Putamen (tissue), 1 donor: ENCODE results near the gene HELQ.
"Not testable (repeated sequence)": the region's sequence is repeated elsewhere in the genome, so short reads cannot be mapped to it uniquely, and the experiment has no call there.

Experiments
- DNase-seq: peaks from one replicate; pipeline ENCODE4 v3.0.0-alpha.2; 2016; ENCODE audit warnings: low spot score

HELQ gene, protein sequence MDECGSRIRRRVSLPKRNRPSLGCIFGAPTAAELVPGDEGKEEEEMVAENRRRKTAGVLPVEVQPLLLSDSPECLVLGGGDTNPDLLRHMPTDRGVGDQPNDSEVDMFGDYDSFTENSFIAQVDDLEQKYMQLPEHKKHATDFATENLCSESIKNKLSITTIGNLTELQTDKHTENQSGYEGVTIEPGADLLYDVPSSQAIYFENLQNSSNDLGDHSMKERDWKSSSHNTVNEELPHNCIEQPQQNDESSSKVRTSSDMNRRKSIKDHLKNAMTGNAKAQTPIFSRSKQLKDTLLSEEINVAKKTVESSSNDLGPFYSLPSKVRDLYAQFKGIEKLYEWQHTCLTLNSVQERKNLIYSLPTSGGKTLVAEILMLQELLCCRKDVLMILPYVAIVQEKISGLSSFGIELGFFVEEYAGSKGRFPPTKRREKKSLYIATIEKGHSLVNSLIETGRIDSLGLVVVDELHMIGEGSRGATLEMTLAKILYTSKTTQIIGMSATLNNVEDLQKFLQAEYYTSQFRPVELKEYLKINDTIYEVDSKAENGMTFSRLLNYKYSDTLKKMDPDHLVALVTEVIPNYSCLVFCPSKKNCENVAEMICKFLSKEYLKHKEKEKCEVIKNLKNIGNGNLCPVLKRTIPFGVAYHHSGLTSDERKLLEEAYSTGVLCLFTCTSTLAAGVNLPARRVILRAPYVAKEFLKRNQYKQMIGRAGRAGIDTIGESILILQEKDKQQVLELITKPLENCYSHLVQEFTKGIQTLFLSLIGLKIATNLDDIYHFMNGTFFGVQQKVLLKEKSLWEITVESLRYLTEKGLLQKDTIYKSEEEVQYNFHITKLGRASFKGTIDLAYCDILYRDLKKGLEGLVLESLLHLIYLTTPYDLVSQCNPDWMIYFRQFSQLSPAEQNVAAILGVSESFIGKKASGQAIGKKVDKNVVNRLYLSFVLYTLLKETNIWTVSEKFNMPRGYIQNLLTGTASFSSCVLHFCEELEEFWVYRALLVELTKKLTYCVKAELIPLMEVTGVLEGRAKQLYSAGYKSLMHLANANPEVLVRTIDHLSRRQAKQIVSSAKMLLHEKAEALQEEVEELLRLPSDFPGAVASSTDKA

DNA sequence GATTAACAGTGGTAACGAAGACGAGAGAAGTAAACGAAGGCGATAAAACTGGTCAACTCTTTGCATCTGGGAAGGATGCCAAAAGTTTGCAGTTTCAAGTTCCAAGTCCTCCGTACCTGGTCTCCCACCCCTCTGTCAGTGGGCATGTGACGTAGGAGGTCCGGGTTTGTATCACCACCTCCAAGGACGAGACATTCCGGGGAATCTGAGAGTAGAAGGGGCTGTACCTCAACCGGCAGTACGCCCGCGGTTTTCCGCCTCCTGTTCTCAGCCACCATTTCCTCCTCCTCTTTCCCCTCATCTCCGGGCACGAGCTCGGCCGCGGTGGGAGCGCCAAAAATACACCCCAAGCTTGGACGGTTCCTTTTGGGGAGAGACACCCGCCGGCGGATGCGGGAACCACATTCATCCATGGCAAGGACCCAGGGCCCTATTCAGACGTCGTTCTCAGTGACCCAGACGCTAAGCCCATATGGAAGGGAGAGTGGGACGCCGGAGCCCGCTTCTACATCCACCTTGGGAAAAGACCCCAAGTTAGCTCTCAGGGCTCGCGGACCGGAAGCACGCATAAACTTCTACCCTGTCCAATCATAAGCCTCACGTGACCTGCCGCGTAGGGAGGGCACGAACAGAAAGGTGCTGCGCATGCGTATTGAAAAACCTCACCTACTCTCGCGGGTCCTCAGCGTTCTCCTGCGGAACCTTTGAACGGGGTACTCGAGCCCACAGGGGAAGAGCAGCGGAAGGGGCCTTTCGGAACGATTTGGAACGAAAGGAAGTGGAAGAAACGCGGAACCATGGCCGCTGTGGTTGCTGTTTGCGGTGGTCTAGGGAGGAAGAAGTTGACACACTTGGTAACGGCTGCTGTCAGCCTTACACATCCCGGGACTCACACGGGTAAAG is at the start of gene HELQ, which contains the start of gene MRPS18C:
Gene HELQ, minus strand, starts transcription at position 543 of the 903 bp plus-strand sequence. Its CDS starts 130 bp downstream, at position 413.
Gene MRPS18C, plus strand, starts transcription at position 778 of the 903 bp plus-strand sequence. Its CDS starts 20 bp downstream, at position 798.
- peak; percentile 98 for DNase-seq

DNA sequence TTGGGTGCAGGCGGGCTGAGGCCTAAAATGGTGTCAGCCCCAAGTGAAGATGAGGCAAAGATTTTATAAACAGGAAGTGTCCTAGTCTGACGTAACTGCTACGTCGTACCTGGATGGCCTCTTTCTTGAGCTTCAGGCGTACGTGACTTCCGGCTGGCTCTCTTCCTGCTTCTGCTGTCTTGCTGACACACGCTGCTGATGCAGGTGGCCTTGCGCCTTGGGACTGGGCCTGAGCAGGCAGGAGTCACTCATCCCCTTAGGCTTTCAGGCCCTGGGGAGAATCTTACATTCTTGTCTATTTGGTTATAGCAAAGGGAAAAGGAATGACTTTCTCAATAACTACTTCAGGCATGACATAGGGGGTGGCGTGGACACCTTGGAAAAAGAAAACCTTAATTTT is 49.4 kb upstream of the HELQ start:
- no peak for DNase-seq

DNA sequence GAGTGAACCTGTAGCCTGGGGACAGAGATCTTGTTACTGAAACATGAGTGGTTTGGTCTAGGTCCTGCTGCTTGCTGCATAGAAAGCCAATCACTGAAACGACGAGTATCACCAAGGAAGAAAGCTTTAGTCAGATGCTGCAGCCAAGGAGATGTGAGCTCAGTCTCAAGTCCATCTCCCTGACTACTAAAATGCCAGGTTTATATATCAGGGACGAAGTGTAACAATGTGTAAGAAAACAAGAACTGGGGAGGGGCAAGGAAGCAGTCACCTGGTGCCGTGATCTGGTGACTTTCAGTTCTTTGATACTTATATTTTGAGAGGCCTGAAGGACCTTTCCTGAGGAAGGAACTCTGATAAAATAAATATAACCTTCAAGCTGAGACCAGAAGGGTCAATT is 48.9 kb upstream of the HELQ start:
- no peak for DNase-seq

DNA sequence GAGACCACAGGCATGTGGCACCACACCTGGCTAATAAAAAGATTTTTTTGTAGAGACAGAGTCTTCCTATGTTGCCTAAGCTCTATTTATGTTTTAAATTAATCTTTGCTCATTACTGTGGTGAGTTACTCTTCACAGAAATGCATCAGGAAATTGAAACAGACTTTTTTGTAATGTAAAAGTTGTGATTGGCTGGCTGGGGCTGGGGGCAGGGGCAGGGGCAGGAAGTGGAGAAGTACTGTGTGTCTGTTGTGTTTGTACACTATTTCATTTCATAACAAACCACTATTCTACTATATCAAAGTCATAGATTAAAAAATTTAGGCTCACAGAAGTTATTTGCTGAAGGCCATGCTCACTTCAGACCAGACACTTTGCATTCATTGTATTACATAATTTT is 48.4 kb upstream of the HELQ start:
- no peak for DNase-seq

DNA sequence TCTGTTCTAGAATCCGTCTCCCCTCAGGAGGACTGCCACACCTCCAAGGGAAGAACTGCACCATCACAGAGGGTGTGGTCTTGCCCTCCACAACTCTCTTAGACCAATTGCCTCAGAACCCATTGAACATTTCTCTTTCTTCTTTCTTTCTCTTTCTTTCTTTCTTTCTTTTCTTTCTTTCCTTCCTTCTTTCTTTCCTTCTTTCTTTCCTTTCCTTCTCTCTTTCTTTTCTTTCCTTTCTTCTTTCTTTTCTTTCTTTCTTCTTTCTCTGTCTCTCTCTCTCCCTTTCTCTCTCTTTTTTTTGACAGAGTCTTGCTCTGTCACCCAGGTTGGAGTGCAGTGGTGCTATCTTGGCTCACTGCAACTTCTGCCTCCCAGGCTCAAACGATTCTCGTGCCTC is 46.0 kb upstream of the HELQ start:
- DNase-seq: not testable (repeated sequence)

DNA sequence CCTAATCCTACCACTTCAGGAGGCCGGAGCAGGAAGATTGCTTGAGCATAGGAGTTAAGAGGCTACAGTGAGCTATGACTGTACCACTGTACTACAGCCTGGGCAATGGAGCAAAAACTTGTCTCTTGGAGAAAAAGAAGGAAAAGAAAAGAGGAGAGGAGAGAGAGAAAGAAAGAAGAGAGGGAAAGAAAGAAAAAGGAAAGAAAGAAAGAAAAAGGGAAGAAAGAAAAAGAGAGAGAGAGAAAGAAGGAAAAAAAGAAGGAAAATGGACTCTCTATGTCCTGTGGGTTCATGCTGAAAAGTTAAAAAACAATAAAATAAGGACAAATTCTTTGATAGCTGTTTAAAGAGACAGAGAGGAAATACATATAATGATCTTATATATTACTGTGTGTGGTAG is 42.6 kb upstream of the HELQ start:
- no peak for DNase-seq

DNA sequence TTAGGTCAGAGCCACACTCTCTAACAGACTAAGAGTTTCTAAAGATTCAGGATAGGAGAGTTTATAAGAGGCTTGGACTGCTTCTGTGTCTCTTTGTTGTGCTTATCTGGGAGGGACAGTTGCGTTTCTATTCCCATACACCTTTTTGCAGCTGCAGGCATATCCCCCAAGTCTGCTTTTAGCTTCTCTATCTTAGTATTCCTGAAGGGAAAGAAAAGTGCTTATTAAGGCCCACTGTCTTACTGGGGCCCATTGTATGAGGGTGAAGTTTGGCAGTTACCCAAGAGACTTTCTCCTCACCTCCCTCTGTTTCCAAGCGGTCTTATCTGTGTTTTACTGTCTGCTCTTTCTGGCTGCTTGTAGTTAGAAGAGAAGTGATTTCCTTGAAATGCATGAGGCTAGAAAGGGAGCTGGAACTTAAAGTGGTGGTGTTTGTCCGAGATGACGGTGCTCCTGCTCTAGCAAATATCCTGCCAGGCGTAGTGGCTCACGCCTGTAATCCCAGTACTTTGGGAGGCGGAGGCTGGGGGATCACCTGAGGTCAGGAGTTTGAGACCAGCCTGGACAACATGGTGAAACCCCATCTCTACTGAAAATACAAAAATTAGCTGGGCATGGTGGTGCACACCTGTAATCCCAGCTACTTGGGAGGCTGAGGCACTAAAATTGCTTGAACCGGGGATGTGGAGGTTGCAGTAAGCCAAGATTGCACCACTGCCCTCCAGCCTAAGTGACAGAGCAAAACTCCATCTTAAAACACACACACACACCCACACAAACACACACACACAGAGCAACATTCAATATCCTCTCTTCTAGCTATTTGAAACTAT is 40.7 kb upstream of the HELQ start:
- not testable (repeated sequence) for DNase-seq

DNA sequence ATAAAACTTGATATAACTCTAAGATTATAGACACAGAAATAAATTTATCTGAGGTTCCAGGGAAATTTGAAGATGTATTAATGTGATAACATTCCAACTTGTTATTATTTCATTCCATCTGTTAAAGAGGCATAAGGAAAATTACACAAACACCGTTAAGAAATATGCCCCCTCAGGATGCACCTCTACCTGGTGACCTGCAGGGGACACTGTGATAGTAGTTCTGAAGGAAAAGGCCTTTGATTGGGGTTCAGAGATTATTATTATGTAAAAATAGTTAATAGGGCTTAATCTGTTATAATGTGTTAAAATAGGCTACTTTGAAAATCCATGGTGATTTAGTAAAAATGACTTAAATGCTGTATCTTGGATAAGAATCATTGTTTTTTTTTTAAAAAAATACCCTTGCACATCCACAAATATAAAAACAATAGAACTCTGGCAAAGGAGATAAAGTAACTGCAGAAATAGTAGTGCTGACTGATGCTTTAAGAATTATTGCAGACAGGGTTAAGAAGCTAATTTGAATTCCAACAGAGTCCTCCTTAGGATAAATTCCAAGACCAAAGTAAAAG is 35.3 kb upstream of the HELQ start:
- no peak for DNase-seq

DNA sequence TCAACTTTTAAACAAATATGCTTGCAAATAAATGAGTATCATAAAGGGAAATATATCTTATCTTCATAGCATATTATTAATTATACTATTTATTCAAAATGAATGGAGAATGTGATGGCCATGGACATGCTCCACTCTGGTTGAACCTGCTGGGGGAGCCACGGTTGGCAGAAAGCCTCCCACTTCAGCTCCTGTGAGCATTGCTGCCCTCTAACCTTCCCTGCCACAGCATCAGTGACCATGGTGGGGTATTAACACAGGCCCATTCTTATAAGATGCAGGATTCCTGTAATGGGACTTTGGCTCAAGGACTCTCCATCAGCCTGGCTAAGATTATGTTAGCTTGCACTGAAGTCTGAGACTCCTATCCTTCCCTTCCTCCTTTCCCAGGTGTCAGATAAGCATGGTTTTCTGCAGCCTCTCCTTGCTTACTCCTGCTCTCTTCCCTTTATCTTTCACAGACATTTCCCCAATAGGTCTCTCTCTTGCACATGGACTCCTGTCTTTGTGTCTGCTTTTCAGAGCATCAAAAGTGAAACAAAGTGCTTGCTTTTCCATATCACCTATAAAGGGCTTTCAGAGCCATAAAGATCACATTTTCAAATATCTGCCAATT is 34.2 kb upstream of the HELQ start:
- no peak for DNase-seq

DNA sequence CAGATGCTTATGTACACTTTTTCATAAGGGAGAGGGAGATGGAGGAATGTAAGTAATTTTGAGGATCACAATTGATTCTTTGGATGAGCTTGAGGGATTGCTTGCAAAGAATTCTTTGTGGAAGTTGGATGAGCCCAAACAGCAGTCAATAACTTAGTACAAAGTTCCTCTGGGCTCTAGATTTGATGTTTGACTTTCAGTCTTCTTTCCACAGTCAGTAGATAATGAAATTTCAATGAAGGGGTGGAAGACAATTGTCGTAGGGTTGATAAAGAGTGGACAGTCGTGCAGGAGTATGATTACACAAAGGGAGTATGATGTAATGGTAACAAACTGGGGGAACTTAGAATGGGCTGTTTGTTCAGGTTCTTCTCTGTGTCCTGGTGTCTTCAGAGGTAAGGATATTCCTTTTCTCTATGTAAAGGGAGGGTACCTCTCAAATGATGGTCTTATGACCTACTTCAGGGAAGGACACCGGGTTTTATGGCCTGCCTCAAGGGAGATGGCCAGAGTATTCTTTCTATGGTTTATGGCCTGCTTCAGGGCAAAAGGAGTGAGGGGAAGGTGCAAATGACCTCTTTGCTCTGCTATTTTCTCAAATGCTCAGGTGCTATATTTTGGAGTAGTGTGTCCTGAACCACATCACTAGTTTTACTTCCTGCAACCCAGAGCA is 31.0 kb upstream of the HELQ start:
- DNase-seq: no peak

DNA sequence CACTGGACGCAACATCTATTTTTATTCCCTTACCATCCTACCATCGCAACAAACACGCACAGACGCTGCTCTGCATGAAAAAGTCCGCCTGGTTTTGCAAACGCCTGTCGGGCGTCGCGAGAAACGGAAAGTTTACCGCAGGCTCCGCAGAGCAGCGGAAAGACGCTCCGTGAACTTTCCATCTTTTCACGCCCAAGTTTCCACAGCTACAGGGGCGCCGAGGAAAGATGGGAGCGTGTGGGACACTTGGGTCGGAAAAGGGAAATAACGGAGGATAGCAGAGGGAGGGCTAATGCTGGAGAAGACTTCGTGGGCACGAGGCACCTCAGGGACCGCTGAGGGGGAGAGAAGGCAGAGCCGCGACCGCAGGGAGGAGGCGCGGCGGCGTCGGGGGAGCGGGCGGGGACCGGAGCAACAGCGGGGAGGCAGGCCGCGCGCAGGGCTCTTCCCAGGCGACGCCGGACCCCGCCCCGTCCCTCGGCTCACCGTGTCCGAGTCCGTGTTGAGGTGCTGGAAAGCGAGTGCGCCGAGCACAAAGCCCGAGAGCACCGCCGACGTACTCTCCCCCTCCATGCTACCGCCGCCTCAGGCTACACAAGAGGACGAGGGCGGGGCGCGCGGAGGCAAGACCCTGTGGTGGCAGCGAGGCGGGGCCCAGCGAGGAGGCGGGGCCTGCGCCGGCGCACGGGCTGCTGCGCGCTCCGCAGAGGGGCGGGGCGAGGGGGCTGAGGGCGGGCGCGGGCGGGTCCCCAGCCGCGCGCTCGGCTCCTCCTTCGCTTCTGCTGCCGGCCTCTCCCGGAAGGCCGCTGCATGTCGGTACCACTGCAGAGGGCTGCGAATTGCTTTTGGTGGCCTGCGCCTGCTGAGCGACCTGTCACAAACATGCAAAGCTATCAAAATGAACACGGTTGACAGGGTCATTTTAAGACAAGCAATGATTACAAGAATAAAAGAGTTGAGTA is 29.2 kb upstream of the HELQ start, which contains the start of gene ABRAXAS1:
Gene ABRAXAS1, minus strand, starts transcription at position 601 of the 962 bp plus-strand sequence. Its CDS starts 28 bp downstream, at position 573.
- DNase-seq: peak; percentile 95

DNA sequence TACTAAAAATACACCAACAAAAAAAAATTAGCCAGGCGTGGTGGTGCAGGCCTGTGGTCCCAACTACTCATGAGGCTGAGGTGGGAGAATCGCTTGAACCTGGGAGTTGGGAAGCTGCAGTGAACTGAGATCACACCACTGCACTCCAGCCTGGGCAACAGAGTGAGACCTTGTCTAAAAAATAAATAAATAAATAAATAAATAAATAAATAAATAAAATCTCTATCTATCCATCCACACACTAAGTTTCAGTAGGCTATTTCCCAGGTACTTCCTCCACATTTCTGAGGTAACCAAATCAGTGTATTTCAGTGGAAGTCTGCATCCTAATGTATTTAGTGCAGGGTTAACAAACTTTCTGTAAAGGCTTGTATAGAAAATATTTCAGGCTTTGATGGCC is 18.3 kb upstream of the HELQ start:
- no peak for DNase-seq

DNA sequence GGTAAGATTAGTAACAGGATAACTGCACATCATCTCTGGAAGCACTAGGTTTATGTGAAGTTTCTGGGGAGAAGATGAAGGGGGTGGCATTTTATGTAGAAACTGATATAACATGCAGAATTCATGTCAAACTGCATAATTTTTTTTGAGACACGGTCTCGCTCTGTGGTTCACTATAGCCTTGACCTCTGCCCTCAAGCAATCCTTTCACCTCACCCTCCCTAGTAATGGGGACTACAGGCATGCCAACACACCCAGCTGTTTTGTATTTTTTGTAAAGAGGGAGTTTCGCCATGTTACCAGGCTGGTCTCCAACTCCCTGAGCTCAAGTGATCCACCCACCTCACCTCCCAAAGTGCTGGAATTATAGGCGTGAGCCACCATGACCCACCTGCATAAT is 17.8 kb upstream of the HELQ start:
- DNase-seq: no peak

DNA sequence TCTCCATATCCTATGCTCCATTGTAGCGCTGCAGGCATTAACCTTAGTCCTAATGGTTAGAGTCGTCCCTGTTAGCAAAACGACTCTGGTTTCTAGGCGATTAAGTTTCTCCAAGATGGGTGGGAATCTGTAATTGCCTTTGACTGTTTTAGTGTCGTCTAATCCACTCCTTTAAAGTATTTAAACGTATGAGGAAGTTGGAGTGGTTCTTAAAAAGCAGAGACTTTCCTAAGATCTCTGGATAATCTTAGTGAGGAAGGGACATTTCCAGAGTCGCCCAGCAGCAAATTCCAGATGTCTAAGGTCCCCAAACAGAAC is 520 bp upstream of the HELQ start:
- no peak for DNase-seq

DNA sequence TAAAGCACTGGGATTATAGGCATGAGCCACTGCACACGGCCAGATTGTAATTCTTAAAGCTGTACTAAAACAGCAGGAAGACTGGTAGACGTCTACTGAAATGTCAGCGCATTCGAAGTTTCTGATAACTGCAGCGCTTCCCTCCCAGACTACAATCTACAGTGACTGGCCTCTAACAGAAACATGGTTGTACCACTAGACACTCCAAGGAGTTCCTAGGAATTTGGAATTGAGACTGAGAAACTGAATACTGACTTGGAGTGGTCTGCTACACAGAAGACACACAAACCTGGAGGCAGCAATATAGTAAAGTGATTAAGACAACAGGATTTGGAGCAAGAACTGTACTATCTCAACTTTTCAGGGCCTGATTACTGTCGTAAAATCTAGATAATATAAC is 937 bp downstream of the HELQ start:
- DNase-seq: no peak

DNA sequence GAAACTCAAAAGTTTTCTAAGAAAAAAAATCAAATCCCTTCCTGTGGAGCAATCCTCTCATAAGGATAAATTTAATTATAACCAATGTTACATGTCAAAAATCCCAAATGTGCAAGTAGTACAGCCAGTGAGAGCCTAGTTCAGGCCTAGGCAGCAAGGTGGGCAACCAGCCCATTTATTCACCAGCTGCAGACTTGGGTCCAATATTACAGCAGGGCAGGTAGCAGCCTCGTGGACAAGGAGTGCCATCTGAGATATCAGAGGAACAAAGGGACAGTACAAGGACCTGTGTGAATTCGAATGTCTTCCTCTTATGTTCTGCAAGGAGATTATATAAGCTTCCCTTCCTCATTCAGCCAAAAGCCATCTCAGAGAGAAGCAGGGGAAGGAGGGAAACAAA is 6.6 kb downstream of the HELQ start:
- DNase-seq: no peak

DNA sequence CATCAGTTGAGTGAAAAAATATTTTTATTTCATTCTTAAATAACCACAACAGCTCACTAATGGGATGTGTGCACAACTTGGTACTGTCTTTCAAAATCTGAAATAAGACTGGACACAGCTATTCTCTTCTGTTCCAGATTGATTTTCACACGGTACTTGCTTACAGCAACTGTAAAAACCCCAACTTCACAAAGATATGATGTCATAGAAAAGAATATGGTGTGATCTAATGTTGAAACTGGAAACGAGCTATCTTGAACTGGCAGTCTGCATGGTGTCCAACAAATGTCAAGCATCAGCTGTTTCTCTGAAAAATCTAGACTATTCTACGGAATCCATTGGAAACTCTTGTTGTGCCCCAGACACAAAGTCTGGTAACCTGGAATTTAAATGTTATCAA is 14.7 kb downstream of the HELQ start:
- DNase-seq: no peak
